Neural progenitor cell (in vitro differentiated cells): ENCODE data around the gene BCL6B. TPM values are rescaled to one million over a fixed set of nuclear protein-coding genes. Genes with fewer than 3 reads are reported as not detected.

Experiments
- DNase-seq: peaks from one replicate; pipeline ENCODE4 v3.0.0-alpha.2; 2016; ENCODE audit warnings: low spot score
- H2AFZ ChIP-seq: fragments of 200-600 bp; sonication (generic); replicated peaks from 2 replicates; pipeline ENCODE4 v1.6.1; 2016; ENCODE audit warnings: antibody characterized with exemption
- H3F3A ChIP-seq: fragments of 200-600 bp; sonication (generic); 2 replicates; pipeline ENCODE4 v1.6.1; 2016; ENCODE audit warnings: antibody characterized with exemption, low read depth
- H3K27ac ChIP-seq: fragments of 200-600 bp; sonication (generic); 2 replicates; pipeline ENCODE4 v1.5.1; 2016; ENCODE audit warnings: mild to moderate bottlenecking
- H3K27me3 ChIP-seq: fragments of 200-600 bp; sonication (generic); 2 replicates; pipeline ENCODE4 v1.6.1; 2016; ENCODE audit warnings: mild to moderate bottlenecking, moderate library complexity
- H3K36me3 ChIP-seq: fragments of 200-600 bp; sonication (generic); 2 replicates; pipeline ENCODE4 v1.5.1; 2016
- H3K4me1 ChIP-seq: fragments of 200-600 bp; sonication (generic); 2 replicates; pipeline ENCODE4 v1.6.1; 2016; ENCODE audit warnings: mixed run types
- H3K4me2 ChIP-seq: fragments of 200-600 bp; sonication (generic); 2 replicates; pipeline ENCODE4 v1.6.1; 2016
- H3K4me3 ChIP-seq: fragments of 200-600 bp; sonication (generic); 2 replicates; pipeline ENCODE4 v1.5.1; 2016
- H3K79me2 ChIP-seq: fragments of 200-600 bp; sonication (generic); 2 replicates; pipeline ENCODE4 v1.6.1; 2016; ENCODE audit warnings: low read depth
- H3K9ac ChIP-seq: fragments of 200-600 bp; sonication (generic); 2 replicates; pipeline ENCODE4 v1.6.1; 2016
- H3K9me3 ChIP-seq: fragments of 200-600 bp; sonication (generic); 2 replicates; pipeline ENCODE4 v1.5.1; 2016; ENCODE audit warnings: low read depth
- H4K20me1 ChIP-seq: fragments of 200-600 bp; sonication (generic); 2 replicates; pipeline ENCODE4 v1.6.1; 2016; ENCODE audit warnings: low read depth
- H3K27ac Mint-ChIP-seq: 3 replicates; pipeline ENCODE4 v1.8.0; 2021; ENCODE audit warnings: mixed read lengths
- H3K27me3 Mint-ChIP-seq: 2 replicates; pipeline ENCODE4 v1.8.0; 2022; ENCODE audit warnings: low read depth, mild to moderate bottlenecking, inconsistent platforms, moderate library complexity, mixed read lengths; ENCODE audit not compliant: insufficient read depth
- H3K36me3 Mint-ChIP-seq: 3 replicates; pipeline ENCODE4 v1.8.0; 2021; ENCODE audit warnings: mixed read lengths
- H3K4me1 Mint-ChIP-seq: 3 replicates; pipeline ENCODE4 v1.8.0; 2021; ENCODE audit warnings: mixed read lengths
- H3K4me3 Mint-ChIP-seq: 3 replicates; pipeline ENCODE4 v1.8.0; 2021; ENCODE audit warnings: mild to moderate bottlenecking, moderate library complexity, mixed read lengths
- H3K9me3 Mint-ChIP-seq: 3 replicates; pipeline ENCODE4 v1.8.0; 2020; ENCODE audit warnings: mixed read lengths
- EZH2 ChIP-seq: fragments of 200-600 bp; sonication (generic); IDR thresholded peaks from 2 replicates; pipeline ENCODE4 v1.6.1; 2017; ENCODE audit warnings: antibody characterized with exemption, mild to moderate bottlenecking, moderate library complexity
- EZH2phosphoT487 ChIP-seq: fragments of 200-600 bp; sonication (generic); IDR thresholded peaks from 2 replicates; pipeline ENCODE4 v1.6.1; 2017; ENCODE audit warnings: antibody characterized with exemption
- total RNA-seq: library from RNA; depleted of rRNA; stranded (reverse); fragments of >200 nt; gene quantifications from 2 replicates; pipeline ENCODE4 v1.2.3, GENCODE V29; 2015; ENCODE audit warnings: low replicate concordance
- TF ChIP-seq, protein P1 (sequence below): fragments of 200-600 bp; sonication (generic); IDR thresholded peaks from 2 replicates; pipeline ENCODE4 v1.5.1; 2017; ENCODE audit warnings: antibody characterized with exemption, mild to moderate bottlenecking

BCL6B gene
- total RNA-seq, 1 donor from 2014 or later = 3.8 TPM

DNA sequence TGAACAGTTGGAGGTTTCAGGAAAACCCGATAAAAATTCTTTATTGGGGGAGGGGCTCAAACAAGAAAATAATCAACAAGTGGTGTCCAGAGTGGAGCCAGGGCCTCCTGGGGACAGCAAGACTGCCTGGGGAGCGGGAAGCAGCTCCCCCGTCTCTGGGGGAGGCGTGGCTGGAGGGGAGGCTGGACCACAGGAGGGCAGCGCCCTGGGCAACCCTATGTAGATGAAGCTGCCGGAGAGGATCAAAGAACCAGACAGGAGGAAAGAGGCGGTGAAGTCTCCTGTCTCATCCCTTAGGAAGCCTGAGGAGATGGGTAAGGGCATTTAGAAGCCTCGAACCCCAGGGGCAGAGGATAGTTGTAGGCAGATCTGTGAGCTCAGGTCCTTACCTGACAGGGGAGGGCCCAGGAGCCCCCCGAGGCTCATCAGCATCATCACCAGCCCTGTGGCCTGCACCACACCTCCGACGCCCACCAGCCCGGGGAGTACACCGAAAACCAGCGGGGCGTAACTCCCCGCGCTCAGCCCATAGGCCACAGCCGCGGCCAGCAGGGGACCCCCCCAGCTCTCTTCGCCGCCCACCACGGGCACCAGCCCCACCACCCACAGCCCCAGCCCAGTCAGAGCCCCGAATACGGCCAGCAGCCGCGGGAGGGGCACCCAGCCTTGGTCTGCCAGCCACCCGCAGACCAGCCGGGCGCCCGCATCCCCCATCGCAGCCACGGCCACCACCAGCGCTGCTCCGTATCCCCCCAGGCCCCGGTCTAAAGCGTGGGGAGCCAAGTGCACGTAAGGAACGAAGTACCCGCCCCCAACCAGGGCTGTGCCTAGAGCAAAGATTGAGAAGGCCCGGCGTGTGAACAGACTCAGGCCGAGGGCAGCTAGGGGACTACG is 19.0 kb downstream of the BCL6B start:
- H3K4me1 Mint-ChIP-seq = peaks cover 43% of the 10 kb centered on the region
- no peak for TF ChIP-seq EZH2
- H3K27ac Mint-ChIP-seq = no peak overlapping the region
- Histone ChIP-seq H3K27ac (no peak overlapping the region), H3K4me3 (peak overlapping the region; percentile 43), H3K9me3 (no peaks in the 10 kb centered on the region), H2AFZ (no peak overlapping the region), H4K20me1 (peaks cover 45% of the 10 kb centered on the region), H3F3A (peaks cover 26% of the 10 kb centered on the region), H3K36me3 (no peaks in the 10 kb centered on the region), H3K9ac (no peak overlapping the region), H3K4me1 (peaks cover 27% of the 10 kb centered on the region), H3K4me2 (peak overlapping the region; percentile 80), H3K79me2 (no peaks in the 10 kb centered on the region), H3K27me3 (peaks cover 75% of the 10 kb centered on the region)
- peaks cover 30% of the 10 kb centered on the region for H3K27me3 Mint-ChIP-seq
- H3K9me3 Mint-ChIP-seq = no peaks in the 10 kb centered on the region
- peak overlapping the region; percentile 74 for H3K4me3 Mint-ChIP-seq
- DNase-seq = peak; percentile 45
- H3K36me3 Mint-ChIP-seq = no peaks in the 10 kb centered on the region

DNA sequence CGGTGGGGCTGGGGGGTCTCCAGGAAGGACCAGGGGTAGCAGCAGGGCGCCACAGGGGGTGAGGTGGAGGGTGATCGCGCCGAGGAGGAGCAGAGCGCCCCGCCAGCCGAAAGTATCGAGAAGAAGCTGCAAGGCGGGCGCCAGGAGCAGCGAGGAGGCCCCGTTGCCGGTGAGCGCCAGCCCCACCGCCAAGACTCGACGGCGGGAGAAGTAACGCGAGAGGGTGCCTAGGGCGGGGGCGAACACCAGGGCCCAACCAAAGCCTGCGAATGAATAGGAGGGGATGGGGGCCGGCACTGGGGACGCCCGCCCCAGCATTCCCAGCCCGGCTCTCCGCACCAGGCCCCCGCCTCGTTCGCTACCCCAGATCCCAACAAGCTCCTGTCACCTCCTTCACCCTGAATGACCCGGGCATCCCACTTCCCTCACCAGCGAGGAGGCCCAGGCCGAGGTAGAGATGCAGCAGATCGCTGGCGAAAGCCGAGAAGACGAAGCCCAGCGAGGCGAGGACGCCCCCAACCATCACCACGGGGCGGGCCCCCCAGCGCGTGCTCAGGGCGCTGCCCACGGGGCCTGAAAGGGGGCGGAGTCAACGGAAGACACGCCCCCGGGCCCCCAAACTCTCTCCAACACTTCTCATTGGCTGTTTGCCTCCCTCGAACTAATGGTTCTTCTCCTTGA is 19.8 kb downstream of the BCL6B start:
- Mint-ChIP-seq H3K27ac (no peak overlapping the region), H3K36me3 (no peaks in the 10 kb centered on the region), H3K4me3 (peak overlapping the region; percentile 74), H3K27me3 (peaks cover 33% of the 10 kb centered on the region), H3K9me3 (no peaks in the 10 kb centered on the region), H3K4me1 (peaks cover 50% of the 10 kb centered on the region)
- DNase-seq = peak; percentile 41
- Histone ChIP-seq H2AFZ (no peak overlapping the region), H3K4me2 (peak overlapping the region; percentile 80), H3K36me3 (no peaks in the 10 kb centered on the region), H4K20me1 (peaks cover 42% of the 10 kb centered on the region), H3K9me3 (no peaks in the 10 kb centered on the region), H3K79me2 (no peaks in the 10 kb centered on the region), H3K9ac (no peak overlapping the region), H3K27ac (no peak overlapping the region), H3K4me3 (peak overlapping the region; percentile 43), H3K27me3 (peaks cover 76% of the 10 kb centered on the region), H3K4me1 (peaks cover 31% of the 10 kb centered on the region), H3F3A (peaks cover 26% of the 10 kb centered on the region)
- TF ChIP-seq, protein P1, sequence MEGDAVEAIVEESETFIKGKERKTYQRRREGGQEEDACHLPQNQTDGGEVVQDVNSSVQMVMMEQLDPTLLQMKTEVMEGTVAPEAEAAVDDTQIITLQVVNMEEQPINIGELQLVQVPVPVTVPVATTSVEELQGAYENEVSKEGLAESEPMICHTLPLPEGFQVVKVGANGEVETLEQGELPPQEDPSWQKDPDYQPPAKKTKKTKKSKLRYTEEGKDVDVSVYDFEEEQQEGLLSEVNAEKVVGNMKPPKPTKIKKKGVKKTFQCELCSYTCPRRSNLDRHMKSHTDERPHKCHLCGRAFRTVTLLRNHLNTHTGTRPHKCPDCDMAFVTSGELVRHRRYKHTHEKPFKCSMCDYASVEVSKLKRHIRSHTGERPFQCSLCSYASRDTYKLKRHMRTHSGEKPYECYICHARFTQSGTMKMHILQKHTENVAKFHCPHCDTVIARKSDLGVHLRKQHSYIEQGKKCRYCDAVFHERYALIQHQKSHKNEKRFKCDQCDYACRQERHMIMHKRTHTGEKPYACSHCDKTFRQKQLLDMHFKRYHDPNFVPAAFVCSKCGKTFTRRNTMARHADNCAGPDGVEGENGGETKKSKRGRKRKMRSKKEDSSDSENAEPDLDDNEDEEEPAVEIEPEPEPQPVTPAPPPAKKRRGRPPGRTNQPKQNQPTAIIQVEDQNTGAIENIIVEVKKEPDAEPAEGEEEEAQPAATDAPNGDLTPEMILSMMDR = no peak
- TF ChIP-seq EZH2phosphoT487 (peak; percentile 48), EZH2 (peak; percentile 75)

- no peaks in the 10 kb centered on the region for H3K79me2 ChIP-seq
These were observed 20.3 kb downstream of the BCL6B start for GRCh38 chr17:7043182-7043496.

More at GRCh38 chr17:7043182-7043496, 20.3 kb downstream of the BCL6B start:
- Histone ChIP-seq H3K36me3 (no peaks in the 10 kb centered on the region), H3K4me1 (peaks cover 31% of the 10 kb centered on the region), H3K9ac (no peak overlapping the region), H3K4me3 (peak overlapping the region; percentile 43), H3K9me3 (no peaks in the 10 kb centered on the region), H3K27ac (no peak overlapping the region), H4K20me1 (peaks cover 37% of the 10 kb centered on the region), H3F3A (peaks cover 26% of the 10 kb centered on the region), H2AFZ (peak overlapping the region; percentile 39), H3K27me3 (peaks cover 76% of the 10 kb centered on the region), H3K4me2 (peak overlapping the region; percentile 80)
- no peak overlapping the region for H3K4me3 Mint-ChIP-seq
- H3K9me3 Mint-ChIP-seq = no peaks in the 10 kb centered on the region
- TF ChIP-seq EZH2phosphoT487 = no peak
- peak; percentile 64 for TF ChIP-seq EZH2
- TF ChIP-seq, protein P1 = no peak
- DNase-seq = peak; percentile 26
- no peaks in the 10 kb centered on the region for H3K36me3 Mint-ChIP-seq
- H3K27me3 Mint-ChIP-seq = peaks cover 34% of the 10 kb centered on the region
- H3K4me1 Mint-ChIP-seq = peaks cover 46% of the 10 kb centered on the region
- no peak overlapping the region for H3K27ac Mint-ChIP-seq
